HG03378 (cell line): Measurements from ENCODE around the gene ENO1.
"Not testable (repeated sequence)": the region's sequence is repeated elsewhere in the genome, so short reads cannot be mapped to it uniquely, and the experiment has no call there.

Experiments
- ATAC-seq: cut with Tn5 transposase; IDR thresholded peaks from one replicate; pipeline ENCODE4 v1.9.1; 2021; ENCODE audit warnings: mild to moderate bottlenecking, moderate library complexity; ENCODE audit not compliant: unreplicated experiment

Gene ENO1

GRCh38 chr1:8897505-8897904 is 19.0 kb upstream of the ENO1 start:
- ATAC-seq = not testable (repeated sequence)

- ATAC-seq = not testable (repeated sequence)
Observed at GRCh38 chr1:8896775-8897174, 18.3 kb upstream of the ENO1 start.

GRCh38 chr1:8892026-8892425 is 13.5 kb upstream of the ENO1 start:
- no peak for ATAC-seq

- no peak for ATAC-seq
Observed at GRCh38 chr1:8891401-8891800, 12.9 kb upstream of the ENO1 start.

- no peak for ATAC-seq
Observed at GRCh38 chr1:8889925-8890785, 11.7 kb upstream of the ENO1 start.

- ATAC-seq = no peak
Observed at GRCh38 chr1:8889103-8889846, 10.8 kb upstream of the ENO1 start.

- no peak for ATAC-seq
Observed at GRCh38 chr1:8886589-8886988, 8.1 kb upstream of the ENO1 start.

- not testable (repeated sequence) for ATAC-seq
Observed at GRCh38 chr1:8886031-8886524, 7.6 kb upstream of the ENO1 start.

- not testable (repeated sequence) for ATAC-seq
Observed at GRCh38 chr1:8884105-8884504, 5.6 kb upstream of the ENO1 start.

GRCh38 chr1:8883491-8883890 is 5.0 kb upstream of the ENO1 start:
- no peak for ATAC-seq

GRCh38 chr1:8879922-8880676 is 1.6 kb upstream of the ENO1 start:
- ATAC-seq = no peak

- no peak for ATAC-seq
Observed at GRCh38 chr1:8879464-8879921, 1.0 kb upstream of the ENO1 start.

GRCh38 chr1:8878698-8879463 is 395 bp upstream of the ENO1 start:
- ATAC-seq = peak; percentile 72

- ATAC-seq = no peak
Observed at GRCh38 chr1:8876087-8876486, 2.4 kb downstream of the ENO1 start.

- ATAC-seq = no peak
Observed at GRCh38 chr1:8875216-8875861, 3.1 kb downstream of the ENO1 start.

- no peak for ATAC-seq
Observed at GRCh38 chr1:8874230-8875201, 4.0 kb downstream of the ENO1 start.

- ATAC-seq = no peak
Observed at GRCh38 chr1:8873506-8874229, 4.8 kb downstream of the ENO1 start.

GRCh38 chr1:8873001-8873400 is 5.5 kb downstream of the ENO1 start:
- no peak for ATAC-seq
